SK-N-SH treated with all-trans-retinoic acid at 6 μM for 48 hours (cell line): ENCODE data around the gene SPOCK1.

Source experiments
- ARNTL ChIP-seq: fragments of 450-650 bp; formaldehyde crosslinking; IDR thresholded peaks from 2 replicates; pipeline ENCODE4 v1.5.0; 2020; ENCODE audit warnings: low read depth, mild to moderate bottlenecking, moderate library complexity, borderline replicate concordance
- BACH2 ChIP-seq: fragments of 250-450 bp; sonication (Bioruptor Pico); IDR thresholded peaks from 2 replicates; pipeline ENCODE4 v1.9.0; 2021; ENCODE audit warnings: mild to moderate bottlenecking, borderline replicate concordance
- GLIS3 ChIP-seq: fragments of 250-450 bp; sonication (Bioruptor Pico); IDR thresholded peaks from 2 replicates; pipeline ENCODE4 v1.5.0; 2020; ENCODE audit warnings: mild to moderate bottlenecking, moderate library complexity
- ISL1 ChIP-seq: fragments of 250-450 bp; sonication (Bioruptor Pico); IDR thresholded peaks from 2 replicates; pipeline ENCODE4 v2.1.2; 2022; ENCODE audit warnings: mild to moderate bottlenecking, moderate library complexity
- RARB ChIP-seq: fragments of 250-450 bp; sonication (Bioruptor Pico); IDR thresholded peaks from 2 replicates; pipeline ENCODE4 v1.8.0; 2021; ENCODE audit warnings: mild to moderate bottlenecking, moderate library complexity
- TOX ChIP-seq: fragments of 250-450 bp; sonication (Bioruptor Pico); IDR thresholded peaks from 2 replicates; pipeline ENCODE4 v1.8.0; 2021; ENCODE audit warnings: mild to moderate bottlenecking, moderate library complexity, borderline replicate concordance
- ZFP3 ChIP-seq: fragments of 250-450 bp; sonication (Bioruptor Pico); IDR thresholded peaks from 2 replicates; pipeline ENCODE4 v1.5.0; 2020; ENCODE audit warnings: mild to moderate bottlenecking, moderate library complexity
- ZNF565 ChIP-seq: fragments of 450-650 bp; formaldehyde crosslinking; conservative IDR thresholded peaks from 2 replicates; pipeline ENCODE4 v1.5.0; 2020; ENCODE audit warnings: low read depth, mild to moderate bottlenecking, moderate library complexity
- ZNF8 ChIP-seq: fragments of 450-650 bp; formaldehyde crosslinking; IDR thresholded peaks from 2 replicates; pipeline ENCODE4 v1.5.0; 2020; ENCODE audit warnings: mild to moderate bottlenecking, moderate library complexity
- TF ChIP-seq, protein P1 (sequence below): fragments of 250-450 bp; sonication (Bioruptor Pico); IDR thresholded peaks from 2 replicates; pipeline ENCODE4 v1.8.0; 2020; ENCODE audit warnings: mild to moderate bottlenecking, moderate library complexity, borderline replicate concordance
- TF ChIP-seq, protein P2 (sequence below): fragments of 250-450 bp; sonication (Bioruptor Pico); IDR thresholded peaks from 2 replicates; pipeline ENCODE4 v1.5.1; 2020; ENCODE audit warnings: low read depth, mild to moderate bottlenecking, moderate library complexity

DNA sequence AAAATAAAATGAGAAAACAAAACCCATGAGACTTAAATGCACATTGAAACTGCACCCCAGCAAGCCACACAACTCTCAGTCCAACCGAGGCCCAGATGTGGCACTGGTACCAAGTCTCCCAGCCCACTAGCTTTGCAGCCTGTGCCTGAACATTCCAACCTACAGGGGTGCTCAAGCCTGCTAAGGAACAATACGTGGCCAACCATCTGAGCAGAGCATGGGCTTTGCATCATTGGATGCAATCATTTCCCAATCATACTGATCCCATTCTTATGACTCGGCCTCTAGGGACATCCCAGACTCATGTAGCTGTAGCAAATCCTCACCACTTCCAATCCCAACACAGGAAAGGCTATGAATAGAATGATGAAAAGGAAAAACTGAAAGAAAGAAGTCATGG, 297.2 kb downstream of the SPOCK1 start:
- no peak for TF ChIP-seq ISL1 (CRISPR knock-in tag)
- TF ChIP-seq, protein P1, sequence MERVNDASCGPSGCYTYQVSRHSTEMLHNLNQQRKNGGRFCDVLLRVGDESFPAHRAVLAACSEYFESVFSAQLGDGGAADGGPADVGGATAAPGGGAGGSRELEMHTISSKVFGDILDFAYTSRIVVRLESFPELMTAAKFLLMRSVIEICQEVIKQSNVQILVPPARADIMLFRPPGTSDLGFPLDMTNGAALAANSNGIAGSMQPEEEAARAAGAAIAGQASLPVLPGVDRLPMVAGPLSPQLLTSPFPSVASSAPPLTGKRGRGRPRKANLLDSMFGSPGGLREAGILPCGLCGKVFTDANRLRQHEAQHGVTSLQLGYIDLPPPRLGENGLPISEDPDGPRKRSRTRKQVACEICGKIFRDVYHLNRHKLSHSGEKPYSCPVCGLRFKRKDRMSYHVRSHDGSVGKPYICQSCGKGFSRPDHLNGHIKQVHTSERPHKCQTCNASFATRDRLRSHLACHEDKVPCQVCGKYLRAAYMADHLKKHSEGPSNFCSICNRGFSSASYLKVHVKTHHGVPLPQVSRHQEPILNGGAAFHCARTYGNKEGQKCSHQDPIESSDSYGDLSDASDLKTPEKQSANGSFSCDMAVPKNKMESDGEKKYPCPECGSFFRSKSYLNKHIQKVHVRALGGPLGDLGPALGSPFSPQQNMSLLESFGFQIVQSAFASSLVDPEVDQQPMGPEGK, result no peak
- no peak for TF ChIP-seq RARB (CRISPR knock-in tag)
- TF ChIP-seq BACH2 (CRISPR knock-in tag), result no peak
- TF ChIP-seq TOX (CRISPR knock-in tag), result no peak
- TF ChIP-seq, protein P2, sequence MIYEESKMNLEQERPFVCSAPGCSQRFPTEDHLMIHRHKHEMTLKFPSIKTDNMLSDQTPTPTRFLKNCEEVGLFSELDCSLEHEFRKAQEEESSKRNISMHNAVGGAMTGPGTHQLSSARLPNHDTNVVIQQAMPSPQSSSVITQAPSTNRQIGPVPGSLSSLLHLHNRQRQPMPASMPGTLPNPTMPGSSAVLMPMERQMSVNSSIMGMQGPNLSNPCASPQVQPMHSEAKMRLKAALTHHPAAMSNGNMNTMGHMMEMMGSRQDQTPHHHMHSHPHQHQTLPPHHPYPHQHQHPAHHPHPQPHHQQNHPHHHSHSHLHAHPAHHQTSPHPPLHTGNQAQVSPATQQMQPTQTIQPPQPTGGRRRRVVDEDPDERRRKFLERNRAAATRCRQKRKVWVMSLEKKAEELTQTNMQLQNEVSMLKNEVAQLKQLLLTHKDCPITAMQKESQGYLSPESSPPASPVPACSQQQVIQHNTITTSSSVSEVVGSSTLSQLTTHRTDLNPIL (CRISPR knock-in tag), result no peak
- TF ChIP-seq ZFP3 (CRISPR knock-in tag), result no peak
- no peak for TF ChIP-seq GLIS3
- no peak for TF ChIP-seq ARNTL
- TF ChIP-seq ZNF8, result no peak
- TF ChIP-seq ZNF565 (CRISPR knock-in tag), result no peak
